Fibroblast of peridontal ligament (primary cell): Measurements from ENCODE around the gene CFAP141.
"Not testable (repeated sequence)": the region's sequence is repeated elsewhere in the genome, so short reads cannot be mapped to it uniquely, and the experiment has no call there.

ENCODE experiments used
- DNase-seq: peaks from one replicate; pipeline ENCODE4 v3.0.0-alpha.2; 2010; ENCODE audit errors: extremely low read depth

CFAP141 gene

GRCh38 chr1:154206196-154206595, at the start of gene CFAP141:
CFAP141 (minus strand) TSS chr1:154206333; CDS start chr1:154206307, 26 bp downstream.
- no peak for DNase-seq

DNA sequence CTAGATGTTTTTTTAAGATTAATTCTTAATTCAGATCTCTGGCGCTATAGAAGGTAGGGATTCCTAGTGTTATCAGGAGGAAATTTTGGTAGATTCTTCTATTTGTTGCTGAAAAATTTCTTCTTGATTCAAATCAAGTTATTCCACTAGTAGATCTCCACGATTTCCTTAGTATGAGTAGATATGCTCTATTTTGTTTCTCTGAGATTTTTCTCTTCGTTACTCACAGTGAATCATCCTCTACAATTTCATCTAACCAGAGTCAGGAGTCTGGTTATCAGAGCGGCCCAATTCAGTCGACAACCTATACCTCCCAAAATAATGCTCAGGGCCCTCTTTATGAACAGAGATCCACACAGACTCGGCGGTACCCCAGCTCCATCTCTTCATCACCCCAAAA, 47.5 kb upstream of the CFAP141 start:
- DNase-seq: no peak

- DNase-seq: no peak
These were observed 35.7 kb upstream of the CFAP141 start for GRCh38 chr1:154241703-154242351.

DNA sequence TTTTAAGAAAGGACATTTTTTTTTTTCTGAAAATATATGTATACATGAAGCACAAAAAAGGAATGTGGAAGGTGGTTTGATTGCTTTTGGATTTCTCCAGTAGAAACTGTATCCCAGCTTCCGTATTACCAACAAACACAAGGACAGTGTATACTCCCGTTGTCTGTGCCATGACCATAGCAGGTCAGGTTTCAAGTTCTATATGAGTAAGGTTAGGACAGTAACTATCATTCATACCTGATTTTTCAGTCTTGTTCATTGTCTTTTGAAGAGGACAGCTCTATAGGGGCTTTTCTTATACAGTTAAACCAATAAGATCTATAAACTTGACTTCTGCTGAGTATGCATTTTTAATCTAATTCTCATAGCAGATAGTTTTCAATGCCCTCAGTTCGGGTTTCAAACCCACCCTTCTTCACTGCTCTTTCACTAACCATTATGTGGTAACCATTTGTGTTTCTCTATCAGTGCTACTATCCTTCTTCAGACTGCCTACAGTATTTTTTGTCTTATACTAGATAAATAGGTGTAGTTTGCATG, 34.2 kb upstream of the CFAP141 start:
- no peak for DNase-seq

DNA sequence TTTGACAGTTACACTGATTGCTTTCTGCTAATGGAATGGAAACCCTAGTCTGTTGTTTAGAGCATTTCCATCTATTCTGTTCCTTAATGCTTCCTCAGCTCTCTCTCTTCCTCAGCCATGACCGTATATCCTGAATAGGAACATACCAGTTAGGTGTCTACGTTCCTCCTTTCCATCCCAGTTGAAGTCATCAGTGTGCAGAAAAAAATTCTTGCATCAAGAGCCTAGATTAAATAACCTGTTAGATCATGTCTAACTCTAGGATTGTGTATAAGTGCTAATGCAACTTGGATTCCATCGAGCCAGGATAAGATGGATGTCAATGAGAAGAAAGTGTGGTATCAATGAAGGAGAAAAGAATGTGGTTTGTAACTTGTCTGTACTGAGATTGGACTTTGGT, 33.4 kb upstream of the CFAP141 start:
- DNase-seq: no peak

DNA sequence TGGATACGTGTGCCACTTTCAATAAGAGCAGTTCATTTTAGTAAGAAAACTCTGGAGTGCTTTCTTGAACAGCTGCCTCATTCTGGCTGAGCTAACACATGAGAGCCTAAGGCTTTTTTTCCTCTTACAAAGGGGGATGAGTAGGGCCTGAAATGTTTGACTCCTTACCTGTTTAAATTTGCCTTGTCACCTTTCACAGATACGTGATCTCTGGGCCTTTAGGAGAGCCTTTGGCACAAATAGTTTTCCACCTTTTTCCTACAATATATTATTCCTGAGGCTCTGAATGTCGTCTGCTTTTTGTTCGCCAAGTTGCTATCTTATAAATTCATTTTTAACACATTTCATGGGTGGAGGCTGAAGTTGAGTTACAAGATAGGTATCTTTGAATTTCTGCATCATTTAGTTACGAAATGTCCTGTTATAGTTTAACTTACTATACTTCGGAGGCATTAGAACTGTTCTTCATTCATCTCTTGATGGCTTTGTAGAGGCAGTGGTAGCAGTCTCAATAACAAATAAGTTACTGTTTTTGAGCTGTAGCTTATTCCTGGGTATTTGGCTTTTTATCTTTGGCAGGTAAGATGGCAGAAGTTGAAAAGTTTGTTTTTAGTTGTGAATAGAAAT, 31.9 kb upstream of the CFAP141 start:
- no peak for DNase-seq

- DNase-seq: no peak
These were observed 31.3 kb upstream of the CFAP141 start for GRCh38 chr1:154237435-154237834.

DNA sequence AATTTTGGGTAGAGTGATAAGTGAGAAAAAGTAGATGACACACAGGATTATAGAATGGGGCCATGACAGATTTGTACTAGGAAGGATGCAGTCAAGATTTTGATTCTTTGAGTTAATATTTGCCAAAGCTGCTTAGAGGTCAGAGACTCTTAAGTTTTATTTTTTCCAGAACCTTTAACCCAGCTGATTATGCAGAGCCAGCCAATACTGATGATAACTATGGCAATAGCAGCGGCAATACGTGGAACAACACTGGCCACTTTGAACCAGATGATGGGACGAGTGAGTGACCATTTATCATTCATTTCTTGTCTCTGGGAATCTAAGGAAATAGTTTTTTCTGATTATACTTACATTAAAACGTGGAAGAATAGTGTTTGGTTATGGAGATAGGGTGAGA, 30.7 kb upstream of the CFAP141 start:
- no peak for DNase-seq

DNA sequence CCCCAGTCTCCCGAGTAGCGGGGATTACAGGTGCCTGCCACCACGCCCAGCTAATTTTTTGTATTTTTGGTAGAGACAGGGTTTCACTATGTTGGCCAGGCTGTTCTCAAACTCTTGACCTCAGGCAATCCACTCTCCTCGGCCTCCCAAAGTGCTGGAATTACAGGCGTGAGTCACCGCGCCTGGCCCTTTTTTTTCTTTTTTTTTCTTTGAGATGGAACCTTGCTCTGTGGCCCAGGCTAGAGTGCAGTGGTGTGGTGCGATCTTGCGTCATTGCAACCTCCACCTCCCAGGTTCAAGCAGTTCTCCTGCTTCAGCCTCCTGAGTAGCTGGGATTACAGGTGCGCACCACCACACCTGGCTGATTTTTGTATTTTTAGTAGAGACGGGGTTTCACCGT, 27.0 kb upstream of the CFAP141 start:
- not testable (repeated sequence) for DNase-seq

GRCh38 chr1:154231112-154231511, 25.0 kb upstream of the CFAP141 start:
- not testable (repeated sequence) for DNase-seq

GRCh38 chr1:154225370-154225769, 19.2 kb upstream of the CFAP141 start:
- DNase-seq: no peak

DNA sequence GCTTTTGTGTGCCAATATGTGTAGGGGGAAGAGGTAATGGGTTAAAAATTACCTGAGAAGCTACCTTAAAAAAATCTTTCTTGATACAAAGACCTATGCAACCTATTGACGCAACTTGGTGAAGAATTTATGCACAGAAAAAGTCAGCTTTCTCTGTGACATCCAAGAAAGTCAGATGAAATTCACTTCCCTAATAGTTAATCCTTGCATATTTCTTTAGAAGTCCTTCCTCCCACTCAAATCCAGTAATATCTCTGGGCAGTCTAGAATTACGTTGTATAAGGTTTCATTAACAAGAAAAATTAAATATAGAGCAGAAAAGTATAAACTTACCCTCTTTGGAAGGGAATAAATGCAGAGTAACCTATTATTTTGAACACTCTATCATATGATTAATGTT, 17.5 kb upstream of the CFAP141 start:
- no peak for DNase-seq

GRCh38 chr1:154222918-154223317, 16.8 kb upstream of the CFAP141 start:
- DNase-seq: no peak

DNA sequence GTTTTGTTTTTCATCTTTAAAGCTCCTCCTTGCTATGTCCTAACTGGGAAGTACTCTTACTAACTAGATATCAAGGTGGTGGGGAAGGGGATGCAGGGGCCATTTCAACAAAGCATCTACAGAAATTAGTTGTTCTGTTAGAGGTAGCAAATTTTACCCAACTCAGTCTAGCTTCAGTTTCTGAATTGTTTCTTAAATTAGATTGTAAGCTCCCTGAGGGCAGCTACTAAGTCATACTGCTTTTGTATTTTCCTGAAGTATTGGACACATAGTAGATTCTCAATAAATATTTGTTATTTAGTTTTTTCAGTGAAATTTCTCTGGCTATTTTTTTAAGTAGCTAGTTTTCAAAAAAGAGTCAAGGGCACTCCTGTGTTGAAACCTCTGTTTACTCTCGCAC, 16.4 kb upstream of the CFAP141 start:
- peak; percentile 28 for DNase-seq

- DNase-seq: peak; percentile 87
These were observed 15.3 kb upstream of the CFAP141 start for GRCh38 chr1:154221278-154222001.

DNA sequence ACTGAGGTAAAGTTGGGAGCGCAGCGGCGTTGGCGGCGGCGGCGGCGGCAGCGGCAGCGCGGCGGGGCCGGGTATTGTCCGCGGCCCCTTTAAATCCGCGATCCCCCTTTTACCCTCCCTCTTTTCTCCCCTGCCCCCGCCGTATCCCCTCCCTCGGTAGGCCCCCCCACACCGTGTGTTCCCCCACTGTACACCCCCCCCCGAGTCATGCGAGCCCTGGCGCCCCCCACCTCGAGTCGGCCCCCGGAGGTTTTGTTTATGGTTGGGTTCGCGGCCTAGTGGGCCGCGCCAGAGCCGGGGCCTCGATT, 14.8 kb upstream of the CFAP141 start:
- DNase-seq: no peak

GRCh38 chr1:154220071-154220969, 14.2 kb upstream of the CFAP141 start, which contains the start of gene UBAP2L:
UBAP2L (plus strand) TSS chr1:154220955; CDS start chr1:154225124, 4,169 bp downstream.
- DNase-seq: peak; percentile 98

DNA sequence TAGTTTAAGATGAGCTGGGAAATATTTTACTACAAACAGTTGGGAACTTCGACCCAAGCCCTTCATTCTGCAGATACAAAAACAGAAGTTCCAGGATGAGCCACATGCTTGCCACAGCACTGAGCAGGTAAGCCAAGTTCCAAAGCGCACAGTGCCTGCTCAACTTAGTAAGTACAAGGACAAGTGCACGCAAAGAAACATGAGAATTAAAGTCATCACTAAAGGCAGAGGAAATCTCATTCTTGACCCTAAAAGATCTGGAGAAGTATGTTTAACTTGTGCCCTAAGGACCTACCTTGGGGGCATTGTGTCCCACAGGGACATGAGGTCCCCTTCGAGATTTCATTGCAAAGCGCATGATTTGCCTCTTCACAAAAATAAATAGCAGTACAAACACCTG, 13.4 kb upstream of the CFAP141 start:
- DNase-seq: peak; percentile 37

- DNase-seq: no peak
These were observed 12.4 kb upstream of the CFAP141 start for GRCh38 chr1:154218545-154218944.

DNA sequence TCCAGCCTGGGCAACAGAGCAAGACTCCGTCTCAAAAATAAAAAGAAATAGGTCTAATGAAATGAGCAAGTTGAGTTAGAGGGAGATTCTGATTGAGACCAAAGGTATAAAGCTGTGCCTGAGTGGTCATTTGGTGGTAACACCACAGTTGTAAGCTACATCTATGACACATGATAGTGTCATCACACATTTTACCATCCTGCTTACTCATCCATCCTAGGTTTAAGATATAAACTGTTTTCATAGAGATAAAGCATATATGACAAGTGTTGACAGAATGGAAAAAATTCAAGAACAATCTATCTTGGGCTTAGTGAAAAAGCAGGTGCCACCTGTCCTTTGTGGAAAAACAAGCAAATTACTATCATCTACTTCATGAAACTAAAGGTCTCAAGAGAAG, 7.1 kb upstream of the CFAP141 start:
- DNase-seq: no peak

GRCh38 chr1:154212083-154212482, 6.0 kb upstream of the CFAP141 start:
- DNase-seq: no peak
